NOMO-1 treated with DMSO at 0.1 percent for 48 hours (cell line): ENCODE results near the gene RGS6.

Experiments
- DNase-seq: peaks from one replicate; lab custom pipeline; 2025; ENCODE audit not compliant: unreplicated experiment; lab: John Stamatoyannopoulos, UW

Gene RGS6

GRCh38 chr14:72568296-72568992 lies 636.2 kb downstream of the RGS6 start:
- DNase-seq = no peak

GRCh38 chr14:72573725-72574417 lies 641.6 kb downstream of the RGS6 start:
- no peak for DNase-seq

- no peak for DNase-seq
These were observed 642.5 kb downstream of the RGS6 start for GRCh38 chr14:72574715-72575114.

DNA sequence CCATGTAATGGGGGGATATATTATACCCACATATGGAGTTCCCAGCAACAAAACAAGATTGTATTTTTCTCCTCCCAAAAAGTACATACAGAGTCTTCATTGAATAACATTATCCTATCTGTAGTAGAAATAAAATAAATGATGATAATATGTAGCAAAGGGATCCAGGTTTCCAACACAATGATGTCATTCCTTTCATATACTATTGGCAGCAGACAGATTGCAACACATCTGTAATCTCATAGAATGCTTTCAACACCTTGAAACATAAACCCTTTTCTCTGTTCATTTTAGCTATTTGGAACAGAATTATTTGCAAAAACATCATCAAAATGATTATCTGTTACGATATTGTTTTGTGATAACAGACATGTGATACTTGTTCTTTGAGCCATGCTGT lies 644.0 kb downstream of the RGS6 start:
- DNase-seq = no peak

DNA sequence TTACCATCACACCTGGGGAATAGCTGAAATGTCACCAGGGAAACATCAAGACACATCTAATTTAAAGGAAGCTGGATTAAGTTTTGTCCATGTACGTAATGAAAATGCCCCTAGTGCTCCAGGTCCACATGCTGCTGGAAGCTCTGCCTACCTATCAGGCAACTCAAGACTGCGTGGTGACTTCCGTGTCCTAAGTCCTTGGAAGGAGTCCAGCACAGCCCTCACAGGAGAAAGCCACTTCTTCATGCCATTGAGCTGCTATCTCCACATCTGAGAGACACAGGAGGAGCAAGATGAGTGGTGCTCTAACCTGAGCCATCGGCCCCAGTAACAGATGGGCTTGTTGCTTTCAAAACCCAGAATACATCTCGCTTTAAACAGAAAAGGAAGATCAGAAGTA lies 645.3 kb downstream of the RGS6 start:
- DNase-seq = no peak

GRCh38 chr14:72578514-72578913 lies 646.3 kb downstream of the RGS6 start:
- no peak for DNase-seq

DNA sequence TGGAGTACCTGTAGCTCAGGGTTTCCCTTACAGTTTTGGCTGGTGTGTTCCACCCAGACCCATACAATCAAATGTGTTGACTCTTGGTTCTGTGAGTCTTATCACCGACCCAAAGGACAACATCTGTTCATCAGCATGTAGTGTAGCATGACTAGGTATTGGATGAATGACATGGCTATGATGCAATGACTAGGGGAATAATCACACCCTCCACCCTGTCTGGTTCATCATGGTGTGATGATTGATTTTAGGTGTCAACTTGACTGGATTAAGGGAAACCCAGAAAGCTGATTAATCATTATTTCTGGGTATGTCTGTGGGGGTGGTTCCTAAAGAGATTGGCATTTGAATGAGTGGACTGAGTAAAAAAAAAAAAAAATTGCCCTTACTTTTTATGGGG lies 650.4 kb downstream of the RGS6 start:
- no peak for DNase-seq

DNA sequence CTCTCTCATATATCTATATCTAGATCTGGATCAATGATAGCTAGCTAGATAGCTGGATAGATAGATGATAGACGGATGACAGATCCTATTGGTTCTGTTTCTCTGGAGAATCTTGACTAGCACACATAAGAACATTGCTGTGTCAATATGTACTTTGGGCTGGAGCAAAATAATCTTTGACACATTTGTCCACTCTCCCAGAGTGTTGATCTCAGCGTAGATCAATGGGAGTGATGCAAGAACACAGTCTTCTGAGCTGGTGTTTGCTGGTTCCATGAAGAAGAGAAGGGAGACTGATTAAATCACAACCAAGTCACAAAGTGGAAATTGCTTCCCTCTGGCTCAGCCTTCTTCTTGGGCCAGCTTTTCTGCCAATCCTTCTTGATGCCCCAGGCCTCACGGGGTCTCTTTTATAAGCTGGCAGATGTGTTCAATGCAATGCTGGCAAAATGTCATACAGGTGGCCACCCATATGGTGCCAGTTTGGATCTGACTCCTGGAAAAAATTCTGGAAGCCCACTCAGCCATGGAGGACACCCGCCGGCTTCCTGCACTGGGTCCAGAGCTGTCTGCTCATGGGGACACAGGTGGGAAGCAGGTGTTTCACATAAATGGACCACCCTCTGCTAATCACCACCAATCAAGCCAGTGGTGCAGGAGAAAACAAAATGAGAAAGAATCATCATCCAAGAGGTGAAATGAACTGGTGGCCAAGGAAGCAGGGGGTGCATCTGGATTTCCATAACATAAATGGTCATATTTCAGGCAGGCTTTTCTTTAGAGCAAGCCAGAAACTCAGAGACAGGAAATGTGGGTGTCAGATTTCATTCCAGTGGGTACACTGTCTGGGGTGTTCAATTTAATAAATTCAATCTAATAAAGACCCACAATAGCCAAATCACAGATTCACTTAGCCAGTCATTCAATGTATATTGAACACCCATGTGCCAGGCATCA lies 651.4 kb downstream of the RGS6 start:
- no peak for DNase-seq

GRCh38 chr14:72588521-72588920 lies 656.3 kb downstream of the RGS6 start:
- DNase-seq = no peak

DNA sequence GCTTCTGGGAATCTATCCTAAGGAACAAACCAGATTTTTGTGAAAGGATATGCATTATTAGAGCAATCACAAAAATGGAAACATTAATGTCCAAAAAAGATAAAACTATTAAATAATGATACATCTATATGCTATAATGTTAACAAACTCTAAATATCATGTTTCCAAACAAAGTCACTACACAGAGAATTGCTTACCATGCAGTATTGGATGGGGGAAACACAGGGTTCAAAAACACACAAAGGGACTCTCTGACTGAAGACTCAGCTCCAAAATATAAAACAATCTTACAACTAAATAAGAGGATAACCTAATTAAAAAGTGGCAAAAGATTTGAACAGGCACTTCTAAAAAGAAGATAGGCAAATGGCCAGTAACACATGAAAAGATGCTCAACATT lies 657.4 kb downstream of the RGS6 start:
- no peak for DNase-seq

DNA sequence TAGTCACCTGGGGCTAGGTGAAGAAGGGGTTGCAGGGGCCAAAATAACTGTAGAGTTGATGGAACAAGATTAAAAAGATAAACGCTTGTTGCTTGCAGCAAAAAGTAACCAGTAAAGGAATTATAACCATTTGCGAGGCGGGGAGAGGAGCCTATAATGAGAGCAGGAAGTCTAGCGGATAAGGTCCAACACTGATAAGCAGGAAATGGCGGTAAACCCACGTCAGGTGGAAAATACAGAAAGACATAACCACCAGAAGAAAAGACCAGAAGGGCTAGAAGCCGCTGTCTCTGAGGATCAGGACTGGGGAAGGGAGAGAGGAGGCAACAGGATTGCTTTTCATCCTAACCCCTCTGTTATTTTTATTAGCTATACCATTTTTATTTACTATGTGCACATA lies 658.3 kb downstream of the RGS6 start:
- no peak for DNase-seq

DNA sequence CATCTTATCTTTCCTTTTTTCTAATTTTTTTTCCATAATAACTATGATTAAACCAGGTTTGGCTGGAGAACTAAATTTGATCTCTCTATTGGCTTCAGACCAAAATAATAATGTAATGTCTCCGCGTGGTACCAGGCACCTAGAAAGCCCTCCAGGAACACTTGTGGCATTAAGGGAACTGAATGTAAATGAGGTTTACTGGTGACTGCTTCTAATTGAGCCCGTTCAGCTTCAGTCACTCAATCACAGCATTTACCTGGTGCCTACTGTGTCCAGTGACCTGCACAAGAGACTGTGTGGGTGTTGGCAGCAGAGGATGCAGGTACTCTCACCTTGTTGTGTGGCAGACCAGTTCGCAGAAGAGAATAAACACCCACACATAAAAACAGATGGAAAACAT lies 659.2 kb downstream of the RGS6 start:
- DNase-seq = no peak

- peak; percentile 47 for DNase-seq
These were observed 662.1 kb downstream of the RGS6 start for GRCh38 chr14:72594099-72594901.

GRCh38 chr14:72595152-72595862 lies 663.1 kb downstream of the RGS6 start:
- DNase-seq = no peak

DNA sequence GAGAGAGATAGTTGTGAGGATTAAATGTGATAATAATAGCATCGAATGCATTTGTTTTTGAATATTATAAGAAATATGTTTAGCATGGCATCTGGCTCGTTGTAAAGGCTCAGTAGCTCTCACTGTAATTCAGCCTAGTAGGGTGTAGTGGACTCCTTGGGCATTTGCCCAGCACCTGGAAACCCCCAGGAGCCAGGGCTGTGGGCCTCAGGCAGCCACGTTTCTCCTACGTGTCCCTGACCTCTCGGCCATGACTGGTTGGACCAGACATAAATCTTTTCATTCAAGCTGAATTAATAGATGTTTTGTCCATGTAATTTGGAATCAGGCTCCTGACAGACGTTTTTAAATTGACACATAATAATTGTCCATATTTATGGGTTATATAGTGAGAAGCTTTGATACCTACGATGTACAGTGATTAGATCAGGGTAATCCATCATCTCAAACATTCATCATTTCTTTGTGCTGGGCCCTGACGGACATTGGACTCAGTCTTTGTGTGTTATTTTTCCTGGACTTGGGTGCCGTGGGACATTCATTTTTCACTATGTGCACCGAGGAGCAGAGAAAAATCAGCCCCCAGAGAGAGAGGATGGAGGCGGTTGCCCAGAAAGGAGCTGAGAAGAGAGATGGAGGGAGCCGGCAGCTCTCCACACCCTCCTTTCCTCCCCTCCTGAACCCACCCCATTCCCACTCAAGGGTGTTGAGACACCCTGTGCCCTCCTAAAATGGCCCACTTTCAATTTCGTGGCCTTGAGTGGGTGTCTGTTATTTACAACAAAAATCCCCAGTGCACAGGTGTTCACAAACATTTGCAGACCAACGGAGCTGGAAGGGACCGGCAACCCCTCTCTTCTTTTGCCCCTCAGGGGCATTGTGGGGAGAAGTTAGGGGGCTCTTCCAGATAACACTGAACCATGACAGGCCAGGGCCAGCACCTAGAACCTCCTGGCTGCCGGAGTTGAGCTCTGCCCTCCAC lies 665.3 kb downstream of the RGS6 start:
- no peak for DNase-seq

DNA sequence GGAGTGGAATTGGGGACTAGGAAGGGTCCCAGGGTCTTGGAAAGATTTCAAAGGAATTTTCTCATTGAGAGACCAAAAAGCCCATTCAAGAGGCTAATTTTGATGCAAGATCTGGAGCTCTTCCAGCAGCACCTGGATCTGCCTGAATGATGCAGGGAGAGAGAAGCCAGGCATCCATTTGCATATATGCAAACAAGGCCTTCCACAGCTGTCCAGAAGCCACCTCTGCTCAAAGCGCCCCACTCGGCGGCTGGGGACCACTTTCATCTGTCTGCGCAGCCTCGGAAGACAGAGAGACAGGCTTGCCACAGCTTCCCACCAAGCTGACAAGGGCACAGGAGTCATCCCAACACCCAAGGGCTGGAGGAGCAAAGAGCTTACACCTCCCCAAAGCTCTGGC lies 666.1 kb downstream of the RGS6 start:
- DNase-seq = no peak

DNA sequence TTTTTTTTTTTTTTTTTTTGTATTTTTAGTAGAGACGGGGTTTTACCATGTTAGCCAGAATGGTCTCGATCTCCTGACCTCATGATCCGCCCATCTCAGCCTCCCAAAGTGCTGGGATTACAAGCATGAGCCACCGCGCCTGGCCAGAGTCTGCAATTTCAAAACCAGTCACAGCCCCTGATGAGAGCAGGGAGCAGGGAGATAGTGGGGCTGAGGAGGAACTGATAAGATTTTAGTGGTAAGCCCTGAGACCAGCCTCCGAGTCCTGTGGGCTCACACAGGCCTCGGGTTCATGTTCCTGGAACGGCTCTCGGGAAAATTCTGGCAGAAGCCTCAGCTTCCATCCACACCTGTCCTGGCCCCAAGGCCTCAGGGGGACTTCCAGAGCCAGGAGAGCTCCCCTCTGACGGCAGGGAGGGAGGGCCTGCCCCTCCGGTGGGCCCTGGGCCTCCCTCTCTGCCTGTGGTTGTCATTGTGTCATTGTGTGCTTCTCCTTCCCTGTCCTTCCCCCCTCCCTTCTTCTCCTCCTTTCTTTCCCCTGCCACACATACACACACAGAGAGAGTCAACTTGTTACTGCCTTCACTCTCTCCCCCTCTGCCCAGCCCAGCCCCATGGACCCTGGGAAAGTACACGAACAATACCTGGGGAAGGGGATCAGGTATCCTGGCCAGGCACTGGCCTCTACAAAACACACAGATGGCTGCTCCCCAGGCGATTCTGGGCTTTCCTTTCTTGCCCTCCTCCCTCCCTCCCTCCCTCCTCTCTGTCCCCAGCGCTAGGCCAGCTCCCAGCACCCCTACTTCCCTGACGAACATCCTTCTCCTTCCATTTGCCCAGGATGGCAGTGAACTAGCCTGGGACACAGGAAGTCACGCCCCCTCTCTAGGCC lies 667.6 kb downstream of the RGS6 start:
- no peak for DNase-seq
